GM19025 (cell line): ENCODE data around the gene SLC25A23.

Experiments
- ATAC-seq: cut with Tn5 transposase; IDR thresholded peaks from one replicate; pipeline ENCODE4 v1.9.1; 2021; ENCODE audit warnings: mild to moderate bottlenecking, low read depth, moderate library complexity; ENCODE audit not compliant: unreplicated experiment

The SLC25A23 gene

GRCh38 chr19:6481541-6482342, 22.1 kb upstream of the SLC25A23 start, which contains the start of gene DENND1C:
Gene DENND1C (minus strand): TSS chr19:6481787. CDS start chr19:6481695, 92 bp downstream.
- peak; percentile 72 for ATAC-seq

- no peak for ATAC-seq
Measured at GRCh38 chr19:6480848-6481415, 21.3 kb upstream of the SLC25A23 start.

- ATAC-seq, result no peak
Measured at GRCh38 chr19:6479836-6480398, 20.3 kb upstream of the SLC25A23 start.

GRCh38 chr19:6478815-6479214, 19.2 kb upstream of the SLC25A23 start:
- ATAC-seq, result no peak

DNA sequence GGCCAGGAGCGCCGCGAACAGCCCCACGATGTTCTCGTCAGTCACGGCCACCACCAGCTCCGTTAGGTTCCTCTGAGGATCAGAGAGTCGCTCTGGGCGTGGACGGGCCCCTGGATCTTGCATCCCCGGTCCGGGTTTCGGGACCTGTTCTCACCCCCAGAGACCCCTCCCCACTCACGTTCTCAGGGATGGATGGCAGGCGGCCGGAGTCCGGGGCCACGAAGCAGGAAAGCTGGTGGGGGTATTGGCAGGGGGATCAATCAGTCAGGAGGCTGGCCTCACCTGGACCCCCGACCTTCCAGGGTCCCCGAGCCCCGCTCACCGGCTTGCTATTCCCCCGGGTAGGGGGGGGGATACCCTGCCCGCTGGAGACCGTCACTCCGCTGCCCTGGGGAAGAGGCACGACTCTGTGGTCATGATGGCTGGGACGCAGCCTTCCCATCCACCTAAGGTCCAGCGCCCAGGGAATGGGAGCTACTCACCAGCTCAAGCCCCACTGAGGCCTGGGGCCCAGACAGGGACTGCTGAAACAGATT, 17.4 kb upstream of the SLC25A23 start:
- ATAC-seq, result no peak

DNA sequence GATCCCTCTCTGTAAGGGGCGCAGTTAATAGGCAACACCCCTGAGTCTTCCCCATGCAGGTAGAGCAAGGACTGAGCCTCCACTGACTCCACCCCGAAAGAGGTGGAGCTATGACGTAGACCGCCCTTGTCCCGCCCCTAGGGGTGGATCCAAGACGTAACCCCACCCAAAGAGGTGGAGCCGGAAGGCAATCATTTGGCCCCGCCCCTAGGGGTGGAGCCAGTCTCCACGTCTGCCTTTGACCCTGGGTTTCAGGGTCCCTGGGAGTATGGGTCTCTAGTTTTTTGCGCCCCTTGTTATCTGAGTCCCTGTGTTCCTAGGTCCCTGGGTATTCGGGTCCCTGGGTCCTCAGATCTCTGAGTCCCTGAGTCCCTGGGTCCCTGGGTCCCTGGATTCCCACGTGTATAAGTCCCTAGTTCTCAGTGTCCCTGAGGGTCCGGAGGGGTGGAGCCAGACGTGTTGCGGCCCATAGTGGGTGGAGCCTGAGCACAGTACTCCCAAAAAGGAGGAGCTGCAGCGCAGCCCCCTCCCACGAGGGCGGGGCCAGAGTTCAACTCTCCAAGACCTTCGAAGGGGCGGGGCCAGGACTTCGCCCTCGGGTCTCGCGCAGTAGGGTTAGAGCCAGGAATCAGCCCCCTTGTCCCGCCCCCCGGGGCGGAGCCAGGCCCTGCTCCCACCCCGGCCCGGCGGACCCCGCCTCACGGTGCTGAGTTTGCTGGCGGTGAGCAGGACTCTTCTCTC, 16.7 kb upstream of the SLC25A23 start:
- ATAC-seq, result no peak

- no peak for ATAC-seq
Measured at GRCh38 chr19:6475321-6476108, 15.9 kb upstream of the SLC25A23 start.

GRCh38 chr19:6473647-6474046, 14.1 kb upstream of the SLC25A23 start:
- no peak for ATAC-seq

DNA sequence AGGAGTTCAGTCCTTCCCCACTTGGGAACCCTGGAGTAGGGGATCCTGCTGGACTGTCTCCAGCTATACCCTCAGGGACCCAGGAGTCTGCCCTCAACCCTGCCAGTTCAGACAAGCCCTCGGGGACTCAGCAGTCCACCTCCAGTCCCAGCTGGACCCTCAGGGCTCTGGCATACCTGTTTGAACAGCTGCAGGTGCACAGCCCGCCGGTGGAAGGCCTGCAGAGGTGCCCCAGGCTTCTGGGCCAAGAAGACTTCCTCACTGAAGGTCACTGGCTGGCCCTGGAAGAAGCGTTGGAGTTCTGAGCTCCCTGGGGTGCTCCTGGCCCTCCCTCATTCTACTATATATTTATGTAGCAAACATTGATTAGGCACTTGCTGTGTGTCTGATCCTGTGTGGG, 13.1 kb upstream of the SLC25A23 start:
- ATAC-seq, result no peak

- ATAC-seq, result no peak
Measured at GRCh38 chr19:6471076-6471475, 11.5 kb upstream of the SLC25A23 start.

DNA sequence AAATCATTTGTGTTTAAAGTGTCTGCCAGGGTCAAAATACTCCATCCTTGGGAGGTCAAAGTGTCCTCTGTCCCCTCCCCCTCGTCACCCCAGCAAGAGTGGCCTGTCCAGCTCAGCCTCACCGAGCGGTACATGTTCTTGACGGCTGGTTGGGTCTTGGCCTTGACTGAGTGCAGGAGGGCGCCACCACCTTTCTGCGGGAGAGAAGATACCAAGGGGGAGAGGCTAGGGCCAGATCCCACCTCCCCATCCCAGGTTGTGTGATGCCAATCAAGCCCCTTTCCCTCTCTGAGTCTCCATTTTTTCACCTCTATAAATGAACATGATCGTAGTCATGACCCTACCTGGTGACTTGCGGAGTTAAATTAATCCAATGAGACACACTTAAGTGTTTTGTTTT, 10.6 kb upstream of the SLC25A23 start:
- no peak for ATAC-seq

- no peak for ATAC-seq
Measured at GRCh38 chr19:6467384-6467783, 7.8 kb upstream of the SLC25A23 start.

DNA sequence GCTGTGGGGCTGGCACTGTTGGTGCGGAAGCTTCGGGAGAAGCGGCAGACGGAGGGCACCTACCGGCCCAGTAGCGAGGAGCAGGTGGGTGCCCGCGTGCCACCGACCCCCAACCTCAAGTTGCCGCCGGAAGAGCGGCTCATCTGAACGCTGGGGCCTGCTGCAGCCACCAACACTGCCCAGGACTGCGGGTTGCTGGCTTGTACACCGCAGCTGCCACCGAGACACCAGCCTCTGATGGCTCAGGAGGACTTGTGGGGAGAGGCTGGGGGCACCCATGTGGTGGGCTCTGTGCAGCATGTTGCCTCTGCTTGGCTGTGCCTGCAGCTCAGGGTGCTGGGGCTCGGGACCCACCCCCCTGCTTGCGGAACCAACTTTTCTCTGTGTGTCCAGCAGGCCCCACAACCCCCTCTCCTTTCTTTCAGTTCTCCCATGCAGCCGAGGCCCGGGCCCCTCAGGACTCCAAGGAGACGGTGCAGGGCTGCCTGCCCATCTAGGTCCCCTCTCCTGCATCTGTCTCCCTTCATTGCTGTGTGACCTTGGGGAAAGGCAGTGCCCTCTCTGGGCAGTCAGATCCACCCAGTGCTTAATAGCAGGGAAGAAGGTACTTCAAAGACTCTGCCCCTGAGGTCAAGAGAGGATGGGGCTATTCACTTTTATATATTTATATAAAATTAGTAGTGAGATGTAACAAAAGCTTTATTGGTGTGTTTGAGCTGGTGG, 7.1 kb upstream of the SLC25A23 start:
- ATAC-seq, result no peak

- ATAC-seq, result no peak
Measured at GRCh38 chr19:6465663-6466062, 6.1 kb upstream of the SLC25A23 start.

- no peak for ATAC-seq
Measured at GRCh38 chr19:6465006-6465405, 5.4 kb upstream of the SLC25A23 start.

GRCh38 chr19:6464070-6464873, 4.7 kb upstream of the SLC25A23 start, which contains the start of gene CRB3:
Gene CRB3 (plus strand): TSS chr19:6464271. CDS start chr19:6464702, 431 bp downstream.
- ATAC-seq, result no peak

DNA sequence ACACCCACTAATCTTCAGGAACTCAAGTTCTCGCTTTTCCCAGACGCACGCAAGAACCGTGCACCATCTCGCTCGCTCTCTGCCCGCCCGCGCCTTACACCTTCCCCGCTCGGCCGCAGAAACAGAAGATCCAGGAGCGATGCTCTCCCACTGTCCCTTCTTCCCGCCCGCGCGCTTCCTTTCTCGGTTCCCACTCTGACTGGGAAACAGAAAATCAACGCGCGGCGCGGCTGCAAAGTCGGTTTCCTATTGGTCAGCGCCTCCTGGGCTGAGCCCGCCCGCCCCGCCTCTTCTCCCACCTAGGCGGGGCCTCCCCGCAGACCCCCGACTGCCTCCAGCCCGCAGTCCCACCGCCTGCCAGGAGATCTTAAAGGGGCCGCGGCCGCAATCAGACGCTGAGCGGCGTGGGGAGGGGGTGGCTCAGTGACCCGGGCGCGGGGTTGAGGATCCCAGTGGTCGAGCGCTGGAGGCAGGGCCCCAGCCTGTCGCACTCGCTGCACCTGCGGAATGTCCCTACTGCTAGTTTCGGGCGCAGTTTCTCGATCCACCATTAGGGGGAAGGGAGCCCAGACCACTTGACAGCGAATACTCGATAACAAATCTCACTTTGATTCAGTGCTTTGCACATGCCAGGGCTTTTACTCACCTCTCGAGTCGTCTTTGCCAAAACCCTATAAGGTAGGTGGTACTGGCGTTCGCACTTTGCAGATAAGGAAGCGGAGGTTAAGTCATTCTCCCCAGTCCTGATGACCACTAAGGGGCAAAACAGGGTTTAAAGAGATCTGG, 700 bp upstream of the SLC25A23 start:
- peak; percentile 70 for ATAC-seq
